Hepatocyte (in vitro differentiated cells): ENCODE results near the gene GRAMD1C. TPM values are rescaled to one million over a fixed set of nuclear protein-coding genes. Genes with fewer than 3 reads are reported as not detected.

Experiments used
- DNase-seq: peaks from one replicate; pipeline ENCODE4 v3.0.0-alpha.2; 2016; ENCODE audit warnings: low spot score
- H2AFZ ChIP-seq: fragments of 200-600 bp; sonication (generic); 2 replicates; pipeline ENCODE4 v1.6.0; 2016; ENCODE audit warnings: antibody characterized with exemption, mild to moderate bottlenecking
- H3K27ac ChIP-seq: fragments of 200-600 bp; sonication (generic); 2 replicates; pipeline ENCODE4 v1.5.1; 2016; ENCODE audit warnings: mild to moderate bottlenecking
- H3K27me3 ChIP-seq: fragments of 200-600 bp; sonication (generic); 2 replicates; pipeline ENCODE4 v1.6.1; 2016
- H3K36me3 ChIP-seq: fragments of 200-600 bp; sonication (generic); replicated peaks from 2 replicates; pipeline ENCODE4 v1.5.1; 2016; ENCODE audit warnings: low read depth; ENCODE audit not compliant: insufficient read depth
- H3K4me1 ChIP-seq: fragments of 200-600 bp; sonication (generic); 2 replicates; pipeline ENCODE4 v1.5.1; 2016; ENCODE audit warnings: mild to moderate bottlenecking, moderate library complexity; ENCODE audit not compliant: insufficient read depth
- H3K4me2 ChIP-seq: fragments of 200-600 bp; sonication (generic); 2 replicates; pipeline ENCODE4 v1.6.0; 2016
- H3K4me3 ChIP-seq: fragments of 200-600 bp; sonication (generic); 2 replicates; pipeline ENCODE4 v1.5.1; 2016; ENCODE audit warnings: mild to moderate bottlenecking
- H3K79me2 ChIP-seq: fragments of 200-600 bp; sonication (generic); 2 replicates; pipeline ENCODE4 v1.6.0; 2017; ENCODE audit warnings: mild to moderate bottlenecking
- H3K9me2 ChIP-seq: fragments of 200-600 bp; sonication (generic); replicated peaks from 2 replicates; pipeline ENCODE4 v1.6.0; 2017; ENCODE audit warnings: mild to moderate bottlenecking; ENCODE audit not compliant: insufficient read depth
- H3K9me3 ChIP-seq: fragments of 200-600 bp; sonication (generic); 2 replicates; pipeline ENCODE4 v1.5.1; 2016; ENCODE audit warnings: low read depth, mild to moderate bottlenecking
- H4K20me1 ChIP-seq: fragments of 200-600 bp; sonication (generic); 2 replicates; pipeline ENCODE4 v1.6.0; 2016; ENCODE audit warnings: mild to moderate bottlenecking; ENCODE audit not compliant: insufficient read depth, poor library complexity, severe bottlenecking
- EZH2 ChIP-seq: fragments of 200-600 bp; sonication (generic); IDR thresholded peaks from 2 replicates; pipeline ENCODE4 v1.6.1; 2016; ENCODE audit warnings: antibody characterized with exemption, mild to moderate bottlenecking, borderline replicate concordance
- EZH2phosphoT487 ChIP-seq: fragments of 200-600 bp; sonication (generic); IDR thresholded peaks from one replicate; pipeline ENCODE4 v1.6.1; 2018; ENCODE audit warnings: antibody characterized with exemption, mild to moderate bottlenecking, low read depth, moderate library complexity; ENCODE audit not compliant: unreplicated experiment, severe bottlenecking
- WGBS: methylation state at CpG from one replicate; pipeline ENCODE4 v1.1.6; 2016; ENCODE audit warnings: low lambda C conversion rate; ENCODE audit errors: missing lambda C conversion rate; 5-methylcytosine and 5-hydroxymethylcytosine counted together
- polyA plus RNA-seq: library from polyadenylated mRNA; unstranded; fragments of >200 nt; fragmentation: Nextera tagmentation; extraction: Ambion mirVana; gene quantifications from 2 replicates; pipeline ENCODE4 v1.2.1, GENCODE V29; 2016
- total RNA-seq: library from RNA; depleted of rRNA; stranded (reverse); fragments of >200 nt; gene quantifications from 2 replicates; pipeline ENCODE4 v1.2.3, GENCODE V29; 2014
- TF ChIP-seq, protein P1 (sequence below): fragments of 200-600 bp; sonication (generic); IDR thresholded peaks from 2 replicates; pipeline ENCODE4 v1.5.1; 2016; ENCODE audit warnings: antibody characterized with exemption, mild to moderate bottlenecking; ENCODE audit not compliant: poor library complexity

The GRAMD1C gene
- total and polyA plus RNA-seq, 2 experiments from 2014 or later = 0.97 to 2.8 TPM

DNA sequence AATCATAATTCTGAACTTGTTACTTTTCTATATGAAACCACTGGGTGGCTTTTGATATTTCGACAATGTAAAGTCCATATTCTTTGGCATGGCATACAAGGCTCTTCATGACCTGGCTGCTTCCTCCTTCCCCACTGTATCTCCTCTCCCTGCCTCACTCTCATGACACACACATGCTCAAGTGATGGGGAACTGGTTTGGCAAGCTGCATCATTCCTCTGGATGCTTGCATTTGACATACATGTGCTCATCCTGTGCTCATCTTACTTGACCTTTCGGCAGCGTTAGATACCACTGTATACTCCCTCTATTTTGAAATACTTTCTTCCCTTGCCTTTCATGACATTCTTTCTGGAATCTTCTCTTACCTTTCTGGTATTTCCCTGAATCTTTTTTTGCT is 57.4 kb downstream of the GRAMD1C start:
- Histone ChIP-seq H3K27me3 (no peaks in the 10 kb centered on the region), H3K4me1 (no peaks in the 10 kb centered on the region), H3K9me2 (no peaks in the 10 kb centered on the region), H3K27ac (no peak overlapping the region), H3K9me3 (no peaks in the 10 kb centered on the region), H3K36me3 (no peaks in the 10 kb centered on the region), H3K4me3 (no peak overlapping the region), H3K79me2 (no peaks in the 10 kb centered on the region), H4K20me1 (no peaks in the 10 kb centered on the region), H2AFZ (no peak overlapping the region), H3K4me2 (no peak overlapping the region)
- 96% methylated on average over 3 of the region's 3 CpGs for WGBS
- DNase-seq = no peak
- TF ChIP-seq EZH2phosphoT487 (no peak), EZH2 (no peak)
- TF ChIP-seq, protein P1, sequence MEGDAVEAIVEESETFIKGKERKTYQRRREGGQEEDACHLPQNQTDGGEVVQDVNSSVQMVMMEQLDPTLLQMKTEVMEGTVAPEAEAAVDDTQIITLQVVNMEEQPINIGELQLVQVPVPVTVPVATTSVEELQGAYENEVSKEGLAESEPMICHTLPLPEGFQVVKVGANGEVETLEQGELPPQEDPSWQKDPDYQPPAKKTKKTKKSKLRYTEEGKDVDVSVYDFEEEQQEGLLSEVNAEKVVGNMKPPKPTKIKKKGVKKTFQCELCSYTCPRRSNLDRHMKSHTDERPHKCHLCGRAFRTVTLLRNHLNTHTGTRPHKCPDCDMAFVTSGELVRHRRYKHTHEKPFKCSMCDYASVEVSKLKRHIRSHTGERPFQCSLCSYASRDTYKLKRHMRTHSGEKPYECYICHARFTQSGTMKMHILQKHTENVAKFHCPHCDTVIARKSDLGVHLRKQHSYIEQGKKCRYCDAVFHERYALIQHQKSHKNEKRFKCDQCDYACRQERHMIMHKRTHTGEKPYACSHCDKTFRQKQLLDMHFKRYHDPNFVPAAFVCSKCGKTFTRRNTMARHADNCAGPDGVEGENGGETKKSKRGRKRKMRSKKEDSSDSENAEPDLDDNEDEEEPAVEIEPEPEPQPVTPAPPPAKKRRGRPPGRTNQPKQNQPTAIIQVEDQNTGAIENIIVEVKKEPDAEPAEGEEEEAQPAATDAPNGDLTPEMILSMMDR = no peak

DNA sequence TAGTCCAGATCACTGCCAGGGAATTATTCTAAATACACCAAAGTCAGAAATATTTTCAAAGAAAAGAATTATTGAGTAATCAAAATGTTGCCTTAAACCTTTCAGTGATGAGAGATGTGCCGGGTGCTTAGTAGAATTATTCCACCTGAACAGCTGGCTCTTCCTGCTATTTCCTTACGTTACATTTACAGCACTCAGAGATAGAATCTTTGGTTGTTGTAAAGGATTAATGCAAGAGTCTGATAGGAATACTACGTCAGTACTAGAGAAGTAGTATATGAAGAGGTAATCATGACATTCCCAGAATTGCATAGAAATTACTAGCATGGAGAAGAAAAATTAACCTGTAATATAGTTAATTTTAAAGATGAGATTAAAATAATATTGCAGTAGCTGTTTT is 58.3 kb downstream of the GRAMD1C start:
- Histone ChIP-seq H3K4me1 (no peaks in the 10 kb centered on the region), H3K4me3 (no peak overlapping the region), H3K9me2 (no peaks in the 10 kb centered on the region), H3K27me3 (no peaks in the 10 kb centered on the region), H2AFZ (no peak overlapping the region), H3K4me2 (peak overlapping the region; percentile 20), H3K79me2 (no peaks in the 10 kb centered on the region), H3K27ac (no peak overlapping the region), H4K20me1 (no peaks in the 10 kb centered on the region), H3K9me3 (no peaks in the 10 kb centered on the region), H3K36me3 (no peaks in the 10 kb centered on the region)
- no peak for DNase-seq
- WGBS = 85% methylated on average over 3 of the region's 3 CpGs
- no peak for TF ChIP-seq EZH2
- TF ChIP-seq EZH2phosphoT487 = no peak
- TF ChIP-seq, protein P1 = no peak

DNA sequence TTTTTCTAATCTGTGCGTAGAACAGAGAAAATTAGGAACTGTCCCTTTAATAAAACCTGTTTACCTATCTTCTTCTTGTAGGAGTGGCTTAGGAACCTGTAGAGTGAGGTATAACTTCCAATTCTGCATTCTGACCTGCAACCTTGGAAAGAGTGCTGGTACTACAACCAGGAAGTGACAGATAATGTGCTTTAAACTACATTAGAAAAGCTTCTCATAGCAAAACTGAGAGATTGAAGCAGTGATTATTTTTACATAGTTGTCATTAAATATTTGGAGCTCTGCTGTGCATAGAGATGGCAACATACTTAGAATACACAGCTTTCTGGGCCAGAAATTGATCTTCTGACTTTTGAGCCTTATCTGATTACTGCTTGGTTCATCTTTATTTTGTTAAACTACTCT is 58.8 kb downstream of the GRAMD1C start:
- peak overlapping the region; percentile 28 for H2AFZ ChIP-seq
- H3K4me2 ChIP-seq = peak overlapping the region; percentile 20
- peak overlapping the region; percentile 49 for H3K27ac ChIP-seq
- no peaks in the 10 kb centered on the region for H4K20me1 ChIP-seq
- no peaks in the 10 kb centered on the region for H3K27me3 ChIP-seq
- DNase-seq = peak; percentile 31
- no peaks in the 10 kb centered on the region for H3K9me2 ChIP-seq
- H3K36me3 ChIP-seq = no peaks in the 10 kb centered on the region
- no peaks in the 10 kb centered on the region for H3K9me3 ChIP-seq
- no peaks in the 10 kb centered on the region for H3K79me2 ChIP-seq
- WGBS = 74% methylated on average over 1 of the region's 1 CpG
- no peaks in the 10 kb centered on the region for H3K4me1 ChIP-seq
- TF ChIP-seq EZH2 (no peak), EZH2phosphoT487 (no peak)
- TF ChIP-seq, protein P1 = no peak
- H3K4me3 ChIP-seq = no peak overlapping the region

DNA sequence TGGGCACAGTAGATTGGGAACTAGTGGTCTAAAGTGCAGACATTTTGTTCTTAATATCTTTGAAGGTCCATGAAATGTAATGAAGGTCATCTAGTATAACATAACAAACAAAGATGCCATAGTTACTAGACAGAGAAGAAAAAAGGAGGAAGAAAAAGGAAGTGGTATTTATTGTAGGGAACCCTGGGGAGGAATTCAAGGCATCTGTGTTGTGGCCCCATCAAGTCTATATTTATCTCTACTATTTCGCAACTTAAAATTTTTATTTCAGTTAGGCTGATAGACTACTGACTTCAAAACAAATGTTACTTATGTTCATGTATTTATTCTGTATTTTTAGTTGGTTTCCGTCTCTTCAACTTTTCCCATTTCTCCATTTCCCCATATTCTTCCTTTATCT is 60.3 kb downstream of the GRAMD1C start:
- Histone ChIP-seq H3K27me3 (no peaks in the 10 kb centered on the region), H4K20me1 (no peaks in the 10 kb centered on the region), H3K9me3 (no peaks in the 10 kb centered on the region), H3K9me2 (no peaks in the 10 kb centered on the region), H2AFZ (no peak overlapping the region), H3K4me3 (no peak overlapping the region), H3K36me3 (no peaks in the 10 kb centered on the region), H3K27ac (no peak overlapping the region), H3K4me2 (peak overlapping the region; percentile 16), H3K4me1 (no peaks in the 10 kb centered on the region), H3K79me2 (no peaks in the 10 kb centered on the region)
- DNase-seq = no peak
- TF ChIP-seq, protein P1 = no peak
- TF ChIP-seq EZH2 (no peak), EZH2phosphoT487 (no peak)
- WGBS = 91% methylated on average over 2 of the region's 2 CpGs
